GM21367 (cell line): ENCODE measurements around the gene REPIN1.

ENCODE experiments used
- ATAC-seq: cut with Tn5 transposase; IDR thresholded peaks from one replicate; pipeline ENCODE4 v1.9.1; 2021; ENCODE audit not compliant: unreplicated experiment

The REPIN1 gene

GRCh38 chr7:150388709-150389531, 20.3 kb downstream of the REPIN1 start:
- ATAC-seq, result no peak

- no peak for ATAC-seq
Observed at GRCh38 chr7:150389532-150389816, 20.9 kb downstream of the REPIN1 start.

- no peak for ATAC-seq
Observed at GRCh38 chr7:150390205-150390604, 21.6 kb downstream of the REPIN1 start.

- ATAC-seq, result no peak
Observed at GRCh38 chr7:150393325-150393724, 24.7 kb downstream of the REPIN1 start.

GRCh38 chr7:150396426-150396825, 27.8 kb downstream of the REPIN1 start:
- no peak for ATAC-seq

- ATAC-seq, result no peak
Observed at GRCh38 chr7:150396851-150397260, 28.2 kb downstream of the REPIN1 start.

GRCh38 chr7:150397346-150398107, 28.9 kb downstream of the REPIN1 start:
- no peak for ATAC-seq

- ATAC-seq, result no peak
Observed at GRCh38 chr7:150398108-150398964, 29.7 kb downstream of the REPIN1 start.

- ATAC-seq, result no peak
Observed at GRCh38 chr7:150398965-150399320, 30.3 kb downstream of the REPIN1 start.

- no peak for ATAC-seq
Observed at GRCh38 chr7:150399421-150400007, 30.9 kb downstream of the REPIN1 start.

- ATAC-seq, result no peak
Observed at GRCh38 chr7:150400008-150400787, 31.6 kb downstream of the REPIN1 start.

GRCh38 chr7:150400788-150401423, 32.3 kb downstream of the REPIN1 start:
- no peak for ATAC-seq

- ATAC-seq, result no peak
Observed at GRCh38 chr7:150401424-150401790, 32.8 kb downstream of the REPIN1 start.

- ATAC-seq, result no peak
Observed at GRCh38 chr7:150401861-150402631, 33.4 kb downstream of the REPIN1 start.

GRCh38 chr7:150402671-150403321, 34.2 kb downstream of the REPIN1 start:
- no peak for ATAC-seq

- no peak for ATAC-seq
Observed at GRCh38 chr7:150403376-150404171, 35.0 kb downstream of the REPIN1 start.

GRCh38 chr7:150404172-150404804, 35.7 kb downstream of the REPIN1 start:
- ATAC-seq, result no peak
